ENCODE measurements around the gene KCNQ4.

DNA sequence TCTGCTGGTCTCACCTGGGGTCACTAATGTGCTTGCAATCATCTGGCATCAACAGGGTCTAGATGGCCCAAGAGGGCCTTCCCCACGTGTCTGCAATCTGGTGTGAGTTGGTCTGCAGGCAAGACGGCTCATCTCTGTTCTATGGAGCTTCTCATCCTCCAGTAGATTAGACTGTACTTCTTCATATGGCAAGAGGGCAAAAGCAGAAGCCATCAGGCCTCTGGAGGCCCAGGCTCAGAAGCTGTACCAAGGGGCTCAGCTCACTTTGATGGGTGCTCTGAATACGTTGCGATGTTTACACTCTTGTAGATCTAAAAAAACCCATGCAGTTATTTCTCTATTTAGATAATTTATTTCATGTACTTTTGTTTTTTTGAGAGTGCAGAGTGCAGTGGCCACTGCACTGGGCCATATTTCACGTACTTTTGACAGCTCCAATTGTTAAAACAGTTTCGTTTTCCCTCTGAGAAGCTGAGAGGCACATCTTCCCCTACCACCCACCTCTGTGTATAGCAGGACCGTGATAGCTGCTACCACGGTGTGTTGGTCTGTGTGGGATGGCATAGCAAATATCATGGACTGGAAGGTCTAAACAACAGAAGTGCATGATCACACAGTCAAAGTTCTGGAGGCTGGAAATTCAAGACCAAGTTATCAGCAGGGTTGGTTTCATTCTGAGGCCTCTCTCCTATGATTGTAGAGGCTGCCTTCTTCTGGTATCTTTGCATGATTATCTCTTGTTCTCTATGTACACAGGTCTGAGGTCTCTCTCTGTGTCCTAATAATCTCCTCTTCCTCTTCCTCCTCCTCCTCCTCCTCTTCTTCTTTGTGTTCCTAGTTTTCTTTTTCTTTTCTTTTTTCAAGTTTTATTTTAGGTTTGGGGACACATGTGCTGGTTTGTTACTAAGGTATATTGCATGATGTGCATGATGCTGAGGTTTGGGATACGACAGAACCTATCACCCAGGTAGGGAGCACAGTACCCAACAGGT lies 61.6 kb downstream of the KCNQ4 start:
- TF ChIP-seq SUZ12 (IDR thresholded peaks at IDR 0.05) (no peak), ELF4 (IDR thresholded peaks at IDR 0.05) (no peak), NFRKB (IDR thresholded peaks at IDR 0.05) (no peak), FOXA1 (IDR thresholded peaks at IDR 0.05) (no peak), BHLHE40 (IDR thresholded peaks at IDR 0.05; ENCODE audit: borderline replicate concordance) (no peak), FOXK2 (IDR thresholded peaks at IDR 0.05) (no peak)

Measured in HEK293T (cell line).